Activated T-helper 1 cell treated with anti-CD3 and anti-CD28 coated beads, Interleukin-12 subunit alpha, Interleukin-12 subunit beta, Interleukin-2, Interleukin-4 antibody, amounts not matched to agents 30 ng/mL and 10 ng/mL and 1 ng/mL, durations not matched to agents 14 hours and 24 hours and 36 hours (primary cell): ENCODE data around the gene DNAH17. TPM values are rescaled to one million over a fixed set of nuclear protein-coding genes. Genes with fewer than 3 reads are reported as not detected.

Experiments
- DNase-seq: peaks from one replicate; pipeline ENCODE4 v3.0.0; 2021; ENCODE audit warnings: low spot score
- H3K27ac Mint-ChIP-seq: one replicate; pipeline ENCODE4 v1.8.0; 2021; ENCODE audit warnings: mild to moderate bottlenecking, mixed read lengths
- H3K27me3 Mint-ChIP-seq: one replicate; pipeline ENCODE4 v1.8.0; 2022; ENCODE audit warnings: mild to moderate bottlenecking, moderate library complexity, mixed read lengths; ENCODE audit not compliant: insufficient read depth
- H3K36me3 Mint-ChIP-seq: one replicate; pipeline ENCODE4 v1.8.0; 2021; ENCODE audit warnings: low read depth, mixed read lengths
- H3K4me1 Mint-ChIP-seq: one replicate; pipeline ENCODE4 v1.8.0; 2021; ENCODE audit warnings: low read depth, mixed read lengths
- H3K4me3 Mint-ChIP-seq: one replicate; pipeline ENCODE4 v1.8.0; 2021; ENCODE audit warnings: mild to moderate bottlenecking, moderate library complexity, mixed read lengths
- H3K9me3 Mint-ChIP-seq: one replicate; pipeline ENCODE4 v1.8.0; 2021; ENCODE audit warnings: mixed read lengths
- intact Hi-C: fragments of 100-400 bp; cut with micrococcal nuclease; formaldehyde crosslinking; loops from one replicate; pipeline ENCODE4 v1.15.1; 2024
- total RNA-seq: library from RNA; stranded (reverse); gene quantifications from 2 replicates; pipeline ENCODE4 v1.2.3, GENCODE V29; 2022

The DNAH17 gene
- total RNA-seq, 1 donor from 2014 or later, result 0.18 TPM

- Mint-ChIP-seq H3K36me3 (no peaks in the 10 kb centered on the region), H3K9me3 (no peaks in the 10 kb centered on the region), H3K4me3 (no peak overlapping the region), H3K27ac (no peak overlapping the region), H3K27me3 (peaks cover 3% of the 10 kb centered on the region), H3K4me1 (no peaks in the 10 kb centered on the region)
- DNase-seq, result no peak
- intact Hi-C loops, result no loop called here
These were observed 16.0 kb downstream of the DNAH17 start for GRCh38 chr17:78561166-78561565.

DNA sequence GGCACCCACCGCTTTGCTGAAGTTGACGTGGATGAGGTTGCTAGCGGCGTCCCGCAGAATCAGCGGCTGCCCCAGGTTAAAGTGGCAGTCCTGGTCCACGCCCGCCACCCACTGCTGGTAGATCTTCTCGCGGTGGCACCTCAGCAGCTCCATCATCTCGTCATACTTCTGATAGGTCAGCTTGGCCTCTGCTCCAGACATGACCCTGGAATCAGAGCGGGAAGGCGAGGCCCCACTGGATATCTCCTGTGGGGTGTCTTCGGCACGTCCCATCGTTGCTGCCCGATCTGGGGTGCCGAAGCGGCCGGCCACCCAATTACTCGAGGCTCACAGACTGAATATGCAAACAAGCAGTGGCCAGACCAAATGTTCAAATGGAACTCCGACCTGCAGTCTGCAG is 16.5 kb downstream of the DNAH17 start:
- no peak overlapping the region for H3K27ac Mint-ChIP-seq
- intact Hi-C loops, result no loop called here
- no peaks in the 10 kb centered on the region for H3K36me3 Mint-ChIP-seq
- peaks cover 3% of the 10 kb centered on the region for H3K27me3 Mint-ChIP-seq
- H3K4me1 Mint-ChIP-seq, result no peaks in the 10 kb centered on the region
- no peaks in the 10 kb centered on the region for H3K9me3 Mint-ChIP-seq
- DNase-seq, result no peak
- no peak overlapping the region for H3K4me3 Mint-ChIP-seq

- no peak overlapping the region for H3K27ac Mint-ChIP-seq
- intact Hi-C loops, result no loop called here
- H3K9me3 Mint-ChIP-seq, result no peaks in the 10 kb centered on the region
- H3K27me3 Mint-ChIP-seq, result no peaks in the 10 kb centered on the region
- H3K4me1 Mint-ChIP-seq, result no peaks in the 10 kb centered on the region
- no peaks in the 10 kb centered on the region for H3K36me3 Mint-ChIP-seq
- no peak for DNase-seq
- no peak overlapping the region for H3K4me3 Mint-ChIP-seq
These were observed 17.3 kb downstream of the DNAH17 start for GRCh38 chr17:78559749-78560368.

DNA sequence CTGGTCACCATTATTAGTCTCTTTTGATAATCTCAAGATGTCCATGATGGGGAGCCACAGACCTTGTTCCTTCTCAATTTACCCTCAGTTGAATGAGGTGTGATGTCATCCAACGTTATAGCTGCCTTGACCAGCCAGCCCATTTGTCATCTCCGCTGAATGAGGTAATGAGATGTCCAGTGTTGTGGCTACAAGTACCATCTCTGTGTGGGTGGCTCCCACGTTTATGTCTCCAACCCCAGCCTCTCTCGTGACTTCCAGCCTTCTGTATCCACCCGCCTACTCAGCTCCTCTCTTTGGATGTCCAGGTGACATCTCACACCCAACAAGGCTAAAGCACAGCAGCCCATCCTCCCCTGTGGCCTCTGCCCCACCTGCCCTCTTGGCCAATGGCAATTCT is 18.2 kb downstream of the DNAH17 start:
- no peaks in the 10 kb centered on the region for H3K4me1 Mint-ChIP-seq
- no peak overlapping the region for H3K4me3 Mint-ChIP-seq

GRCh38 chr17:78558181-78558850 is 18.9 kb downstream of the DNAH17 start:
- Mint-ChIP-seq H3K9me3 (no peaks in the 10 kb centered on the region), H3K27ac (no peak overlapping the region)

More for the DNA sequence above, 18.2 kb downstream of the DNAH17 start:
- Mint-ChIP-seq H3K27ac (no peak overlapping the region), H3K9me3 (no peaks in the 10 kb centered on the region), H3K36me3 (no peaks in the 10 kb centered on the region), H3K27me3 (no peaks in the 10 kb centered on the region)
- intact Hi-C loops, result no loop called here
- no peak for DNase-seq

GRCh38 chr17:78557598-78558039 is 19.6 kb downstream of the DNAH17 start:
- intact Hi-C loops, result no loop called here
- Mint-ChIP-seq H3K27me3 (peaks cover under 1% of the 10 kb centered on the region), H3K27ac (no peak overlapping the region)

More at GRCh38 chr17:78558181-78558850, 18.9 kb downstream of the DNAH17 start:
- Mint-ChIP-seq H3K27me3 (no peaks in the 10 kb centered on the region), H3K36me3 (no peaks in the 10 kb centered on the region), H3K4me1 (no peaks in the 10 kb centered on the region), H3K4me3 (no peak overlapping the region)
- intact Hi-C loops, result no loop called here
- no peak for DNase-seq

DNA sequence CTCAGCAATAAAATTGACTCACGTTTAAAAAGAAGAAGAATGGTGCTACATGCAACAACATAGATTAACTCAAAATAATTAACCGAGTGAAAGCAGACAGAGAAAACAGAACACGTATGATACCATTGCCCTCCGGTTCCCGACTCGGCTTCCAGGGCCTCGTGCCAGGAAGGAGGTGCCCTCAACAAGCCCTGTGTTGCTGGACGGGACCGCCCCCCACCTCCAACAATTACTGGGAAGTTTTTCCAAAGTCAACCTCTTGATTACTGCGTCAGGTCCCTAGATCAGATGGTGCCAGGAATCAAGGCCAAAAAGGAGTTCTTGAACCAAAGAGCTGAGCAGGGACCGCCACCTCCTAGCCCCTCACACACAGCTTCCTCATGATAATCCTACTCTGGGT is 20.4 kb downstream of the DNAH17 start:
- no peak for DNase-seq
- H3K27me3 Mint-ChIP-seq, result peaks cover 2% of the 10 kb centered on the region
- no peaks in the 10 kb centered on the region for H3K36me3 Mint-ChIP-seq
- intact Hi-C loops, result no loop called here
- no peak overlapping the region for H3K4me3 Mint-ChIP-seq
- no peaks in the 10 kb centered on the region for H3K4me1 Mint-ChIP-seq
- no peak overlapping the region for H3K27ac Mint-ChIP-seq
- H3K9me3 Mint-ChIP-seq, result no peaks in the 10 kb centered on the region

More at GRCh38 chr17:78557598-78558039, 19.6 kb downstream of the DNAH17 start:
- DNase-seq, result no peak
- Mint-ChIP-seq H3K4me3 (no peak overlapping the region), H3K9me3 (no peaks in the 10 kb centered on the region), H3K36me3 (no peaks in the 10 kb centered on the region), H3K4me1 (no peaks in the 10 kb centered on the region)

- no peak overlapping the region for H3K4me3 Mint-ChIP-seq
- H3K27me3 Mint-ChIP-seq, result peaks cover 2% of the 10 kb centered on the region
- DNase-seq, result no peak
- intact Hi-C loops, result no loop called here
- H3K9me3 Mint-ChIP-seq, result no peaks in the 10 kb centered on the region
- H3K36me3 Mint-ChIP-seq, result no peaks in the 10 kb centered on the region
- no peaks in the 10 kb centered on the region for H3K4me1 Mint-ChIP-seq
- H3K27ac Mint-ChIP-seq, result no peak overlapping the region
These were observed 21.3 kb downstream of the DNAH17 start for GRCh38 chr17:78555746-78556401.

DNA sequence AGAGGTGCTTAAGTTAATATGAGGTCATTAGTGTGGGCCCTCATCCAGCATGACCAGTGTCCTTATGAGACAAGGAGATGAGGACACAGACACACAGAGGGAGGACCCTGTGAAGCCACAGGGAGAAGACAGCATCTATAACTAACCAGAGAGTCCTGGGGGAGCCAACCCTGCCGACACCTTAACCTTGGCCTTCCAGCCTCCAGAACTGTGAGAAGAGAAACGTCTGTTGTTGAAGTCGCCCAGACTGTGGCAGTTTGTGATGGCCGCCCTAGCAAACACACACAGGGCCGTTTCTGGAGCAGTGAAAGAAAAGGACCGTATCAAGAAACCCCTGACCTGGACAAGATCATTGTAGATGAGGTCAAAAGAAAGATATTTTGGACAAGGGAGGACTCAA is 26.7 kb downstream of the DNAH17 start:
- H3K36me3 Mint-ChIP-seq, result no peaks in the 10 kb centered on the region
- H3K27ac Mint-ChIP-seq, result no peak overlapping the region
- no peak overlapping the region for H3K4me3 Mint-ChIP-seq
- no peaks in the 10 kb centered on the region for H3K4me1 Mint-ChIP-seq
- DNase-seq, result no peak
- intact Hi-C loops, result no loop called here
- H3K27me3 Mint-ChIP-seq, result peaks cover 9% of the 10 kb centered on the region
- no peaks in the 10 kb centered on the region for H3K9me3 Mint-ChIP-seq

- no peaks in the 10 kb centered on the region for H3K36me3 Mint-ChIP-seq
- H3K27me3 Mint-ChIP-seq, result peaks cover 13% of the 10 kb centered on the region
- no peak overlapping the region for H3K4me3 Mint-ChIP-seq
- intact Hi-C loops, result no loop called here
- DNase-seq, result no peak
- H3K9me3 Mint-ChIP-seq, result no peaks in the 10 kb centered on the region
- H3K4me1 Mint-ChIP-seq, result no peaks in the 10 kb centered on the region
- H3K27ac Mint-ChIP-seq, result no peak overlapping the region
These were observed 28.5 kb downstream of the DNAH17 start for GRCh38 chr17:78548725-78549124.

DNA sequence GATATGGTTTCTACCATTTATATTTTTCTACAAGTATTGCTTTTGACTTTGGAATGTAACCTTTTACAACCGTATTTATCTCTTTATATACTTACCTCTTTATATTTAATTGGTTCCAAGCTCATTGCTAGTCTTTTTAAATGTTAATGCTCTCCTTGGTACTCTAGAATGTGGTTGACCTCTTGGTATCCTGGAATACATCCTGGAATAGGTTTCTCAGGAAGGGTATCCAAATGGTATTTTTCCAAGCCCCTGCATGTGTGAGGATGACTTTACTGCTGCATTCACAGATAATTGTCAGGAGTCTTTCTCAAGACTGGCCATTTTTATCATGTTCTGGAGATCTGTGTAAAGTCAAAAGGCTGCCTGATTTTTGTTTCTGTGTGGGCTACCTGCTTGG is 30.2 kb downstream of the DNAH17 start:
- H3K27ac Mint-ChIP-seq, result no peak overlapping the region
- H3K36me3 Mint-ChIP-seq, result no peaks in the 10 kb centered on the region
- DNase-seq, result no peak
- intact Hi-C loops, result no loop called here
- H3K4me1 Mint-ChIP-seq, result no peaks in the 10 kb centered on the region
- H3K4me3 Mint-ChIP-seq, result no peak overlapping the region
- H3K9me3 Mint-ChIP-seq, result no peaks in the 10 kb centered on the region
- peaks cover 13% of the 10 kb centered on the region for H3K27me3 Mint-ChIP-seq

- DNase-seq, result no peak
- Mint-ChIP-seq H3K27me3 (peaks cover 13% of the 10 kb centered on the region), H3K27ac (no peak overlapping the region), H3K4me1 (peaks cover 4% of the 10 kb centered on the region), H3K4me3 (no peak overlapping the region), H3K9me3 (no peaks in the 10 kb centered on the region), H3K36me3 (no peaks in the 10 kb centered on the region)
- intact Hi-C loops, result no loop called here
These were observed 30.7 kb downstream of the DNAH17 start for GRCh38 chr17:78546476-78546875.
